CMK (cell line): ENCODE data around the gene CNTN4.

ENCODE experiments used
- DNase-seq: peaks from one replicate; pipeline ENCODE4 v3.0.0-alpha.2; 2010; ENCODE audit warnings: low read depth

The CNTN4 gene

DNA sequence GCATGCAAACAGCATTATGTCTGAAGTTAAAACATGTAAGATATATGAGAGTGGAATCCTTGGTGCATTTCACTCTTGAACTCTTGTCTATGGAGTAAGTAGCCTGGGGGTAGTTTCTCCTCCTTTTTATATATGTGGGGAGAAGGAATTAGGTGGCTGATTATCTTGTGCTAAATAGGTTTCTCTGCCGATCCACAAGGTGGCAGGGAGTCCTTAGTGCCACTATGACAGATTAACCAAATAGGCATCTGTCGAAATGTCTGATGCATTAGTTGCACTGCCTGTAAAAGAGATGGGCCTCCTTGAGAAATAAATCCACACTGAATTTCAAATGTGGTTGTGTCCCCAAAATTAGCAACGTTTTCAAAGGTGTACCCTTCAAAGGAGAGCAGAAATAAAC is 170.1 kb downstream of the CNTN4 start:
- DNase-seq: no peak

- DNase-seq: no peak
Measured at GRCh38 chr3:2274526-2274925, 175.9 kb downstream of the CNTN4 start.

GRCh38 chr3:2283818-2284217 is 185.2 kb downstream of the CNTN4 start:
- DNase-seq: no peak

DNA sequence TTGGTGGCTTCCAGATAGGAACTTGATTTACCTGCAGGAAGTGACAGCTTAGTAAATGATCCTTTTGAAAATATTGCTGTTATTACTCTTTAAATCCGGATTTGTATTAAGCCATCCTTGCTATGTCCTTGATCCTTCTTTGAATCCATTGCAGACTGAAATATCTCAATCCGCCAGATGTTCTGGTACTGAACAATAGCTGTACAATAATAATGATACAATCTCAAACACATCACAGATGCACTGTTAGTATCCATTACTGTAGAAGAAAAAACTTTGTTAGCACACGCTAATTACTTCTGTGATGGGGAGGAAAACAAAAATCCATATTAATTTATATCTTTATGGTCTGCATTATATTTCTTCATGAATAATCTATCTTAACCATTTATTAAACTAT is 202.3 kb downstream of the CNTN4 start:
- no peak for DNase-seq

DNA sequence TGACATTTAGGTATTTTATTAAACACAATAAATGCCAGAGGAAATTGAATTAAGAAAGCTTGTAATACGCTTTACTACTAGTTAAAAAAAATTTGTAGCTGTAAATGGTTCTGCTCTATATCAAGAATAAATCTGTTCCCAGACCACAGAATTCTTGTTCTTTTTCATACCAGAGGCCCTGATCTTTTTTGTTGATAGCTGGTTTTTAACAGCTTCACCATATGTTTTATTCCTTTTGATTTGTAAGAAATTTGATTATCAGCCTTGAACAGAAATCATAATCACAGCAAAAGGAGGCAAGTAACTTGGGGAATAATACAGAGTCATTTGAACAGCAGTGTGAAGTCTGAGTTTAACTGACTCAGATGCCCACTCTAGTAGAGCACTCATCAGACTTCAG is 202.7 kb downstream of the CNTN4 start:
- DNase-seq: no peak

GRCh38 chr3:2303566-2303965 is 204.9 kb downstream of the CNTN4 start:
- DNase-seq: no peak

DNA sequence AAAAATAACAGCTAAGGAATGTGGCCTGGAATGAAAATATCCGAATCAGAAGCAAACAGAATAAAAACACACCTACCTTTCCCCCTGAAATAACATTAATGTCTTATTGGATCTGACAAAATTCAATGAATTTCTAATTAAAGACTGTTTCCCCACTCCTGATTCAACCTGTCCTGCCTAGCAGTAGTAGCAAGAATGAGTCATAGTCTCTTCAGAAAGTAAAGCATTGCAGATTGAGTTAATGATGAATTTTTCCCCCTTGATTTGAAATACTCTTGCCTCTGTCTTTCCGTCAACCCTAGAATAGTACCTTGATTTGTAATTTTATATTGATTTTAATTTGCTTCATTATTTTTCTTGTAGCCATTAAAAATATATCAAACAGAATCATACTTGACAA is 212.4 kb downstream of the CNTN4 start:
- DNase-seq: no peak

GRCh38 chr3:2317521-2317920 is 218.9 kb downstream of the CNTN4 start:
- DNase-seq: no peak

GRCh38 chr3:2334921-2335320 is 236.3 kb downstream of the CNTN4 start:
- no peak for DNase-seq

DNA sequence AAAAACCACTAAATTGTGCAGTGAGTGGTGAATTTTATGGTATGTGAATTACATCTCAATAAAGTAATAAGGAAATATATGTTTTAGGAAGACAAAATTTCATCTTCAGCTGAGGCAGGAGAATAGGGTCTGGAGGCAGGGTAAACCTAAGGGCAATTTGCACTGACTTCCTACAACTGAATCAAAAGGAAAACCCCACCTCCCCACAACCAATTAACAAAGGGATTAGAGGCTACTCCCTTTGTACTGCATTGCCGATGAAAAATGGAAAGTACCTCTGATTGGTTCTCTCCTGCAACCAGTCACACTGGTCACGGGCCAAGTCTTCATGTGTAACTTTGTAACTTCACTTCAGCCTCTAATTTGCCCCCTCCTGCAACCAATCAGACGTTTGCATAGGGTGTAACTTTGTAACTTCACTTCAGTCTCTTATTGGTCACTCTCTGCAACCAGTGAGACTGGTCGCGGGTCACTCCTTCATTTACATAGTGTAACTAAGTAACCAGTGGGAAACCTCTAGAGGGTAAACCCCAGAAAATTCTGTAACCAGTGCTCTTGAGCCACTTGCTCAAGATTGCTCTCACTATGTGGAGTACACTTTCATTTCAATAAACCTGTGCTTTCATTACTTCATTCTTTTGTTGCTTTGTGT is 244.5 kb downstream of the CNTN4 start:
- DNase-seq: no peak

DNA sequence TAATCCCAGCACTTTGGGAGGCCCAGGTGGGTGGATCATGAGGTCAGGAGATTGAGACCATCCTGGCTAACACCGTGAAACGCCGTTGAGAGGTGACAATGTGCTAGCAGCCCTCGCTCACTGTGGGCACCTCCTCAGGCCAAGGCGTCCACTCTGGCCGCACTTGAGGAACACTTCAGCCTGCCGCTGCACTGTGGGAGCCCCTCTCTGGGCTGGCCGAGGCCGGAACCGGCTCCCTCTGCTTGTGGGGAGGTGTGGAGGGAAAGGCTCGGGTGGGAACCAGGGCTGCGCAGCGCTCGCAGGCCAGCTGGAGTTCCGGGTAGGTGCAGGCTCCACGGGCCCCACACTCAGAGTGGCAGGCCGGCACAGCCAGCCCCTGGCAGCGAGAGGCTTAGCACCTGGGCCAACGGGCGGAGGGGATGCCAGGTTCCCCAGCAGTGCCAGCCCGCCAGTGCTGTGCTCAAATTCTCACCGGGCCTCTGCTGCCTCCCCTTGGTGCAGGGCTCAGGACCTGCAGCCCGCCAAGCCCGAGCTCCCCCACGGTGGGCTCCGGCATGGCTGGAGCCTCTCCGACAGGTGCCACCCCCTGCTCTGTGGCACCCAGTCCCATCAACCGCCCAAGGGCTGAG is 253.6 kb downstream of the CNTN4 start:
- no peak for DNase-seq

DNA sequence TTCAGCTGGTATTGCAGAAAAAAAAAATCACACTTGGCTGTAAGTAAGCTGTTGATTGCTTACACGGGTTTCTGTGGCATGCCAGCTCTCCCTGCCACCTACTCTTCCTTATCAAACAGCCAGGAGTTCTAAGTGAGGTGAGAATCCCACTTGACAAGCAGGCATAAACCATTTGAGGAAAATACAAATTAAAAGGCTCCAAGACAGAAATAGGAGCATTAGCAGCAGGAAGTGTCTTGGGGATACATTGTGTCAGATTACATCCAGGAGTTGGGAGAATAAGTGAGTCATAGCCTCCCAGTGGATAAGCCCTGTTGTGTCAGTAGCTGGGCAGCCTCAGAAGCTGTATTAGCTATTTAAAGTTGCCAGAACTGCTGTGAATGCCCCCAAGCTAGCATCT is 256.0 kb downstream of the CNTN4 start:
- no peak for DNase-seq

- DNase-seq: no peak
Measured at GRCh38 chr3:2356298-2356950, 257.8 kb downstream of the CNTN4 start.

- no peak for DNase-seq
Measured at GRCh38 chr3:2360815-2361214, 262.1 kb downstream of the CNTN4 start.

DNA sequence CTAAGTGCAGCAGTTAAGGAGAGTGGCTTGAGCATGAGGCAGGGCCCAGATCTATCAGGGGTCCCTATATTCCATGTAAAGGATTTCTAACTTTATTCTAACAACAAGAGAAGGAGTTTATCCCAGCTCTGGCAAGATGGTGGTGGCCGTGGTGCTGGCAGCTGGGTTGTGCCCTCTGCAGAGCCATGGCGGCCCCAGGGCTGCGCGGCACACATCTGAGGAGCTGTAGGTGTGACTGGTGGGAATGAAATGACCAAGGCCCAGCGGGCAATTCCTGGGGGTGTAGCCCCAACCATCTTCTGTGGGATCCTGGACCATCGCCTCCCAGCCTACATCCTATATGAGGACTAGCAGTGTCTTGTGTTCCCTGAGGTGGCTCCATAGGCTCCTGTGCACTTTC is 263.5 kb downstream of the CNTN4 start:
- no peak for DNase-seq

DNA sequence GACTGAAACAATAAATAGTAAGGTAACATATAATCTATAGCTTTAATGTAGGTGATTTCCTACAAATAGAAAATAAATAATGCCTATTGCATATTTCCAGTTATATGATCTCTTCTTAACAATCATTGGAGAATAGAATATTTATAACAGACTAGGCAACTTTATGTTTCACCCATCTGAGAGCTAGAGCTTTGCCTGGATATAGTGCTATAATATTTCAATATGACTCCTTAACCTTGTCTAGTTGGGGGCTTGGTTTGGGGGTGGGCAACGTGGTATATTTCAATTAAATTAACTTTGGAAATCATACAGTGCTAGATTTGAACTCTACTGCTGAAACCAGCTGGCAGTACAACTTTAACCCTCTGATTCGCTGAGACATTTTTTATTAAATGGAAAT is 265.2 kb downstream of the CNTN4 start:
- DNase-seq: no peak

DNA sequence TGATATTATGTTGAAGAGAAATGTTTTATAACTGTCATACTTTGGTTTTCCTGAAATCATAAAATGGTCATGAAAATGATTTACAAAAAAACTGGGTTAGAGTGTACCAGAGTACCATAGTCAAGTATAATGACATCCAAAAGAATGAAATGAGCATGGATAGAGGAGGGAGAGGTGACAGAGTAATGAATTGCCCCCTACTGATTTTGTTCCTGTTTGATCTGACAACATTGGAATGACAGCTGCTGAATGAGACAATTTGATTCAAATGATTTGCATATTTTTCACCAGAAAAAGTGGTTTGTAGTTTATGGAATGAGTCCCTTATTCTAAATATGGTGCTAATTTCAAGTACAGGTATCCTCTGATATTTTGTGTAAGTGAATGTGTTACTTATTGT is 271.7 kb downstream of the CNTN4 start:
- DNase-seq: no peak

- no peak for DNase-seq
Measured at GRCh38 chr3:2372306-2372705, 273.6 kb downstream of the CNTN4 start.

DNA sequence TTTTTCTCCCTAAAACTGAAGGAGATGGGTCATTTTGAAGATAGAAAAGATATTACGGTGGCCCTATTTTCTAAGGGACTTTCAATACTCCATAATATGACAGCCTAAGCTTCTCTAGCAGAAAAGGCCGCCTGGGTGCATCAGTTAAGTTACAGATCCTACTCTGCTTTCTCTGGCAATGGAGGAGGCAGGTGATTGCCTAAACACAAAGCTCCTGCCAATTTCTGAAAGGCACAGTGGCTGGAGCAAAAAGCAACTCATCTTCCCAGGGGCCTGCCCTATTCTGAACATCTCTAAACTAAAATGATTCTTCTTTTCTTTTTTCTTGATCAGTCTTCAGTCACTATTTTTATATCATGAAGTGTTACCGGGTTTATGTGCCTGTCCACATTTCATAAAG is 276.7 kb downstream of the CNTN4 start:
- DNase-seq: no peak

DNA sequence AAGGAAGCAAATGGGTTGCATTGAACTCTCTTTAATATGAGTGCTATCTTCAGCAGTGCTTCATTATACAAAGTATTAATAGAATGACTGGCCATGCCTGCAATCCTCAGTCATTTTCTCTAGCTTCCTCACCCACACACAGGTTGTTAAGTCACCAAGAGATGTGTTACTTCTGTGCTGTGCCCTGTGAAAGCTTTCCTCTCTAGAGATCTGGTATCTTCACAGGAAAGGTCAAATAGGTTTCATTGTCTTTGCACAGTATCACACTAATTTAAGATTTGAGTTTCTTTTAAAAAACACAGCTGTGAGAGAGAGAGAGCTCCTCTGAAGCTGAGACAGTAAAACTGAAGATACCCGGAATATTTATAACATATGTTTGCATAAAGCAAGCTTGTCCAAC is 278.6 kb downstream of the CNTN4 start:
- no peak for DNase-seq

DNA sequence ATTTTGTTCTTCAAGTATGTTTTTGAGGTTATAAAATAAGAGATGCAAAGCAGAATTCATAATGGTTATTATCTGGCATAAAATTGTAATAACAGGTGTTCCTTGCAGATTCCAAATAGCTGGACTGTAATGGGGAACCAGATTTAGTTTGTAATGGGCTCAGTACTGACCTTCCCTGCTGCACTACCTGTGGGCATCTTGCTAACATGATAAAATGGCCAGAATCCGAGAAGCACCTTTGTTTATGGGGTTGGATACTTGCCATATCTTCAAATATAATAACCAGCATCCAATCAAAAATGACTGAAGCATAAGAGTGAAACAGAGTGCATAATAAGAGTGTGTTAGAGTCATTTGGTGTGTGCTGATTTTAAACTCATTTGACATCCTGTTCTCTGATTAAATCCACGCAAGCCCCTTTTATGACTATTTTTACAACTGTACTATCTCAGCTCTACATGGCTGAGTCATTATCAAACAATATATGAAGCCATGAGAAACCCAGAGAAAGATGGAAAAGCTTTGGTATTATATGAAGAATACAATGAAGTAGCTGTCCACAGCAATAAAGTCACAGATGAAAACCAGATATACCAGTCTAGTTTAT is 292.4 kb downstream of the CNTN4 start:
- no peak for DNase-seq

DNA sequence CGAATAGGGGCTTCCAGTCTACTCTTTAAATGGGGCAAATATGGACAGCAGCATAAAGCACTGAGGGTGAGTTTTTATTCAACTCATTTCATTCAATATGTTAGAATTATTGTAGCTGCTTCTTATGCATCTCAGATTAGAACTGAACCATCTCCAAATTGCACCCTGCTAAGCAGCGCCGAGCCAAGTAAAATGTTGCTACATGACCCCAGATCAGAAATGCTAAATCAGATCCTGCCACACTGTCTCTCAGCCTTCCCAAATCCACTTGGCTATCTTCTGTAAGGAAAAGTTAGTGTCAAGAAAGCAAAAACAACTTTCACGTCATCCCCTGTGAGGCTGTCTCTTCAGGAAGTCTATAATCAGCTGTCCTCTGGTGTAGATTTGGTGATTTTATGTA is 293.2 kb downstream of the CNTN4 start:
- DNase-seq: no peak

- DNase-seq: no peak
Measured at GRCh38 chr3:2392981-2393380, 294.3 kb downstream of the CNTN4 start.
